T-helper 22 cell (primary cell): ENCODE results near the gene NTM.
"Not testable (repeated sequence)": the region's sequence is repeated elsewhere in the genome, so short reads cannot be mapped to it uniquely, and the experiment has no call there.

Experiments used
- DNase-seq: peaks from one replicate; pipeline ENCODE4 v3.0.0-alpha.2; 2020; ENCODE audit warnings: low read depth

NTM gene

DNA sequence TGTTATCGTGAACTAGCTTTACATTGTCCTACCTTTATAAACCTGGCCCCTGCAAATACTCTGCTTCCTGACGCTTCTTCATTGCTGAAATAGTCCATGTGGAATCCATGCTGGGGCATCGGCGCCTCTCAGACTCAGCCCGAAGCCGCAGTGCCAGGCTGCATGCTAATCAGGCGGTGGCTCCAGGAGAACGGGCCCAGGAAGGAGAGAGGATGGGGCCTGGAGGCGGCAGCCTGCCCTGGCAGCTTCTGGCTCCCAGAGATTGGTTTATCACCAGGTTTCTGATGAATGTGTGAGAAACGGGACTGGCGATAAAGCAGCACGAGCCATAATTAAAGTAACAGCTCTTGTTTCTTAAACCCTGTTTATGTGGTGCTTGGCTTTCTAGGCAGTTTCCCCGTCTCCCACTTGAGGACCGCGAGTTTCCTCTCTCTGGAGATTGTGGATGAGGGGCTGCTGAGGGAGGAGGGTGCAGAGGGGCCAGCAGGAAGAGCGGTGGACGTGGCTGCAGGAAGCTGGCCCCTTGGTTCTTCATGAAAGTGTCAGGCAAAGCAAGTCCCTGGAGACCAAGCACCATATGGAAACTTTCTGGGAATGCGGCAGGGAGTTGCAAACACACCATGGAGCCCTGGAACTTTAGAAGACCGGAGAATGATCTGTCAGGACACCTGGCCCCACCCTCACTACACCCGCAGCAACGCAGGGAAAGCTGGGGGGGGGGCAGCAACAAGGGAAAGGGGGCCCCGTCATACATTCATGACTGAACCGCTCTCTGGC lies 93.4 kb downstream of the NTM start:
- DNase-seq: no peak

DNA sequence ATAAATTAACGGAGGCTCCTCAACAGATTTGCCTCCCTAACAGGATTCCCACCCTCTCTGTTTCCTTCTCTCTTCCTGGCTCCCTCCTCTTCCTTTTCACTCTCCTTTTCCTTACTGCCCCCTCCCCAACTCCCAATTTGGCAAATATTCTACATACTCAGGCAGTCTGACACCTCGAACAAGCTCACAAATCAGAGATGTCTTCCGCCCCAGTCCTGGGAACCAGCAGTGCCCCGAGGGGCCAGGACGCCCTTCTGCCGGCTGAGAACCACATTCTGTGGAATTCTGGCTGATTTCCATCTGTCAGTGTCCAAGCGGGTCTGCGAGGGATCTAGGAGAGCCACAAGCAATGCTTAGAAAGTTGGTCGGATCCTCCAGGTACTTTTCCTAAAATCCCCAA lies 94.0 kb downstream of the NTM start:
- DNase-seq: no peak

DNA sequence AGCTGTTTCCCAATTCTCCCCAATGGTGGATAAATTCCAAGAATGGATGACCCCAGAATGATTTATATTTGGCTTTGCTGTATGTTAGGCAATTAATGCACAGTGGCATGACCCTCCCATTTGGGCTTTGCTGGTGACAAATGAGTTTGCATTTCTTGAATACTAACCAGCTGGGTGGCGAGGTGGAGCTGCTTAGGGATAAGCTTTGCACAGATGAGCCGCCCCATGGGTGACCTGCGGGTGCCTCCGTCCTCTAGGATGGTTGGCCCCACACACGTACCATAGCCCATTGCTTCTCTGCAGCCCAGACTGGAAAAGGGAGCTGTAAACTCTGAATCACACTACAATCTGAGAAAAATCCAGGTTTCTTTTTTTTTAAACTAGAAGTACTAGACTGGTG lies 94.6 kb downstream of the NTM start:
- no peak for DNase-seq

DNA sequence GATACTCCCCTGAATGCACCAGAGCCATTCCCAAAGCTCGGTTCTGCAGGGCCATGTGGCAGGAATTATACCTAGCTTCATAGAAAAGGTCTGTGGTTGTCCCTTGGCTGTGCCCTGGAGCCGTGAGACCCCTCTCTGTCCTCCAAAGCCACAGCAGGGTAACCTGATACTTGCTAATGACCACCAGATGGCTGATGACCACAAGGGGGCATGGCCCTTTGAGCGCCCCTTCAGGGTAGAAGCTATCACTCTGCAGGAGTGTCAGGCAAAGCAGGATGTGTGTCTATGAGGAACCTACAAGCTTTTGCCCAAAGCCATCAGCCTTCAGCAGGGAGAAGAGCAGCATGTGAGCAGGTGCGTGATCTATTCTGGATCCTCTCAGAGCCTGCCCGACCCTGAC lies 95.3 kb downstream of the NTM start:
- DNase-seq: no peak

DNA sequence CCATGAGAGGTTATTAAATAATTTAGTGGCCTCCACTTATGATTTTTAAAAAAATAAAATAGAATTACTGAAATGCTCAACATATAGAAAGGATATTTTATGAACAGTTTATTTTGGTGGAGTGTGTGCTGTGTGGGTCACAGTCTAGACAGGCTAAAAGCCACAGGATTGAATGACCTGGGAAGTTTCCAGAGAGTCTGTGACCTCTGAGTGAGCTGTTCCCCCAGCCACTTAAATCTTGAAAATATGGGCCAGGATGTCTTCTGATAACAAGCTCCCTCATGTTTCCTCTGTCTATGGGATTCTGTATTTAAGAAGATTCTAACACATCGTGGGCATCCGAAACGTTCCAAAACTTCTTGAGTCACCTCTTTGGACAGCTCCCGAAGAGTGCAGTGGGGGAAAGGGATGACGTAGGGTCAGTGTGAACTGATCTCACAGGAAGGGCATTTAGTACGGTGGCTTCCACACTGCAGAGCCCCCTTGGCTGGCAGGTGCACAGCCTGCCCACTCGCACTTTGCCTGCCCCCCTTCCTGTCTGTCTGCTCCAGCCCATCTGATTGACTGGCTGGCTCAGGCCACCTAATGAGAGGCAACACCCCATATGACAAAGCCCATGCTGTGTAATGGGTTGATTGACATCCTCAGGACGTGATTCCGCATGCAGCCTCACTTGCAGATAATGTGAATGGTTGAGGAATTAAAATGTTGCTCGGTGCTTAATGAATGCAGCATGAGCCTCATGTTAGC lies 97.4 kb downstream of the NTM start:
- no peak for DNase-seq

DNA sequence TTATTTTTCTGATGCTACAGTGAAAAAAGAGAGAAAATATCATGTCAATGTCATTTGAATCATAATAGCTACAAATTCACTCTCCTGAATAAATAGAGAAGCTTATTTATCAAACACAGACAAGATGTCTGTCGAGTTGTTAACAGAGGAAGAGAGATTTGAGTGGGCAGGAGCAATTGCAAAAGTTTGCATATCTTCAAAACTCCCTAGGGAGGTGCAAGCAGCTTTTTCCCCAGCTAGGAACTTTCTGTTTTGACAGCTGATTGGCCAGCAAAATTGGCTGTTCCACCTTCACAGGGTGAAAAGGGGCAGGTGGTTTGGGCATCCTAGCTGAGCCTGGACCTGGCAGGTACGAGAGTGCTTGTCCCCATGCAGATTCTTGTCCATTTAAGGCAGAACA lies 98.2 kb downstream of the NTM start:
- no peak for DNase-seq

DNA sequence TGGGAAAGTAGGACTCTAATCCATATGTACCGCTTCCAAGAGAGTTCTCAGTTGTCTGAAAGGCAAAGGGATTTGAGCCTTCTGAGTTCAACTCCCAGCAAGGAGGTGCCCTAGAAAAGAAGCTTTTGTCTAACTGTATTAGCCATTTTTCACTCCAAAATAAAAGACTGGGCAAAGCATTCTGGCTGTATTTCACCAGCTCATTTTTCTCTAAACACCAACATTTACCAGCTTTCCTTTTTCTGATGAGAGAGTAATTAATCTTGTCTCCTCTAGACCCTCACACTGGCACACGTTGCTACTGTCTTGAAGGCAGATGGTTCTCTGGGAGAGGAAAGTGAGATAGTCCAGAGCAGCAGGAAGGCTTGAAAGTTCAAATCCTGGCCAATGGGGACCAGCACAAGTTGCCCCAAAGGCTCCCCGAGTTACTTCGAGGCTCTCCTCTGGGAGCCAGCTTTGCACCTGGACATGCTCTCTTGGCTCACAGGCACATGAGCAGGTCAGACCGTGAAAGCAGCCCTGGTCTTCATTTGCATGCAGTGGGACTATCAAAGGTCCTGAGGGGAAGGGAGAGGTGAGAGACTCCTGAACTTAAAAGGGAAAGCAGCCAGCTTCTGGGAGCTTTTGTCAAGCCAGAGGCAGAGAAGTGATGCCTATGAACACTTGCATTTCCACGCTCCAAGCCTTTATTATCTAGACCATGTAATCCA lies 100.0 kb downstream of the NTM start:
- DNase-seq: no peak

DNA sequence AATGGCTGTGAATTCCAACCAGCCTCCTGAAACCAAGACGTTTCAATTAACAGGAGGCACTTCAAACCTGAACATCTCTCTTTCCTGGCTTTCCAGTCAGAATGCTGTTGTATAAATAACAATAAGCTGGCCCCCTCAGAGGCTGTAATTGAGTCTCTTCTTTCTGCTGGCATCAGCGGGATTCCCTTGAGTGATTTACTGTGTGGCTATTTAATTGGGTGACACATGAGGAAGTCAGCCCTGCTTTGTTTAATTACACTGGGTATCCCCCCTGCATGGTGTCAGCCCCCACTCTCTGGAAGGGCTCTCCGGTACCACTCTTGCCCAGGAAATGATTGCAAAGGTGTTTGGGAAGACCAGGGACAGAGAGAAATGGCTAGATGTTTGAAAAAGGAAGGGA lies 101.6 kb downstream of the NTM start:
- DNase-seq: no peak

DNA sequence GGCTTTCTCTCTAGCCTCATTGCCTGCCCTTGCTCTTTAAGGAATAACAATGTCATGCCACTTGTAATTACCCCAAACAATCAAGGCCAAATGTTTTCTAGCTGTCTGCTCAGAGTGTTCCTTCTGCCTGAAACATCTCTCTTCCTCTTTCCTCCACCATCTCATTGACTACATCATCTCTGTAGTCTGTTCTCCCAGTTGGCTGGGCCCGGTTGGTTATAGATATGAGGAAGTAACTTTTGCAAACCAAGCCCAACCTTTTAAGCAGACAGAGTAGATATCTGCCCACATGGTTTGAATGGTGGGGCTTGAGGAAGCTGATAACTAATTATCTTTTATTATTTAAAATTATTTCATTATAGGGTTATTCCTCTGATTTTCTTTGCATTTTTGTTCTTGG lies 104.5 kb downstream of the NTM start:
- DNase-seq: no peak

DNA sequence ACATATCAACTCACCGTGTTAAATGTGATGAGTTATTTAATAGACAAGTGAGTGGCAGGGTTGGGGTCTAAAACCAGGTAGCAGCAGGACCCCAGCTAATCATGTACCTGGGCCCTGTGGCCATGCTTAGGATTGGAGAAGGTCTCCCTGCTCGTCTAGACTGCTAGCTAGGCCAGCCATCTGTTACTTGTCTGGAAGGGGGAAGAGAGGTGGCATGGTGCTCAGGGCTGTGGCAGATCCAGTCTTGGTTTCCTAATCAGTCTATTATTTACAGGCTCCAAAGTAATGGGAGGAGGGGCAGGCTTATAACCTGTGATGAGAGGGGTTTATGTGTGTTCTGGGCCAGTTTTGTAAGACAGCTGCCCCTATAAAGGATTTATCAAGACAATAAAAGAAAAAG lies 105.9 kb downstream of the NTM start:
- DNase-seq: no peak

DNA sequence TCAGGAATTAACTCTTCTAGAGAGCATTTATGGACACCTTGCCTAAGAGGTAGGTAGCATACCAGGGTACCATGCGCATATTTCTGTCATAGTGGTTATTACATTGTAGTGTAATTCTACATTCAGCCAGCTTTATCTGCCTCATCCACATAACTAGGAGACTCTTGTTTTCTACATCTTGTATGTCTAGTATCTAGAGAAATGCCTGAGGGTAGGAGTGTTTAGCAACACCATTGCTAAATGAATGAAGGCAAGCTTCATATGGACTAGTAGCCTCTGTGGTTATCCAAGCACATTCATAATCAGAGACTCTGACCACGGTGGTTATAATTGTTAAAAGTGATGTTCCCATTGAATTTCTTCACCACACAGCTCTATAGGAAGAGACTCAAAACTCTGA lies 107.9 kb downstream of the NTM start:
- no peak for DNase-seq

DNA sequence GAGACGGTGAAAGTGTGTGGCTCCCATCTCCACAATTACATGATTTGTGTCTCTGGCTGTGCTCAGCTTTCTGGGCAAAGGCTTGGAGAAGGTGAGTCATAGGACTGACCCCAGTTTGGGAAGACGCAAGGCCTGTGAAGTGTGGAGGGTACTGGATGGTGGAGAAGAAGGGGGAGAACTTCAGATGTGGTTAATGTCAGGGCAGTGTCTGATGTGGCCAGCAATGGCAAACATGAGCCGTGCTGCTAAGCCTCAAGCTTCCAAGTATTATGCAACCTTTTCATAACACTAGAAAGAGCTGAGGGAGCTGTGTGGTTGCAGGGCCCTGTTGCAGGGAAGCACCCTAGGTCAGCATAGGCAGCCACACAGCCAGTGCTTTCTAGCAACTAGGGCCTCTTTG lies 110.9 kb downstream of the NTM start:
- DNase-seq: no peak

DNA sequence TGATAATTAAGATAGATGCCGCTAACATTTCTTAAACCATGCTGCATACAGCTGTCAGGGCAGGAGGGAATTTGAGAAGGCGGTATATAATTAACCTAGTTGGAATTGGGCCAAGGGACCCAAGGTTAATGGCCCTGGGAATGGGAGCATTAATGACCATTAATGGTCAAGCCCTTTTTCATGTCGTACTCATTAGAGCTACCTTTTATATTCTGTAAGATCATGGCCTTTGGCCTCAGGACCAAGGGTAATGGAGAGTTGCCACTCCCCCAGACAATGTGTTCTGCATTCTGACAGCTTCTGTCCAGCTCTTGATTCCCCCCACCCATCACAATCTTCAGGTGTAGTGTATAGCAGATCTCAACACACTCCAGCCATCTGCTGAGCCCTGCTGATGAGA lies 111.6 kb downstream of the NTM start:
- no peak for DNase-seq

DNA sequence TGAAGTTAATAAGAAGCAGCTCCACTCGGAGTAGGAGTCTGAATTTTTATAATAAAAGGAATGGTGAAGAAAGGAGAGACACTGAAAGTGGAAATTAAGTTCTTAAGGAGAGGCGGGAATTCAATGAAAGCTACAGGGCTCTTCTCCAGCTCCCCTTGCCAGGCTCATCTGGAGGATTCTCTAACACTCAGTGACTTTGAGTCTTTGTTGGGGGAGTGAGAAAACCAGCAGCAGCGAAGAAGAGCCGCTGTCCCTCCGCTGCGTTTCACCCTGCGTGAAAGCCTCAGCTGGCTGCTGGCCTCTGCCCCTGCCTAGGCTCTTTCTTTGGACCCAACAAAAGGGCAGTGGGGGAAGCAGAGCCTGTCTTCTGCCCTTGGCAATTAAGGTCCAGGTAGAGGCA lies 113.0 kb downstream of the NTM start:
- no peak for DNase-seq

DNA sequence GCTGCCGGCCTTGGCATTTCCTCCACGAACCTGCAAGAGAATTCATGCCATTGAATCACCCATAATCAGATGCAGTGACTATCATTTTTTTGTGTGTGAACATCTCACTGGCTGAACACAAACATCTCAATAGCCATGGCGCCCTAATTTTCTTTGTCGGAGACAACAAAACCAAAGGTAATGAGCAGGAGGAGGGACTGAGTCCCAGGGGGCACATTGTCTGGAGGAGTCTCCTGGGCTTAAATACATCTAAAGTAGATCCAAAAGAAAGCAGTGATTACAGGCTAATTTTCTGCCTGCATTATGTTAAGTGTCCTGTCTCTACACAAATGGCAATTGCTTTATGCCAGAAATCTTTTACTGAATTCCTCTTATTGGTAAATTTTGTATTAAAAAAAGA lies 113.5 kb downstream of the NTM start:
- DNase-seq: no peak

DNA sequence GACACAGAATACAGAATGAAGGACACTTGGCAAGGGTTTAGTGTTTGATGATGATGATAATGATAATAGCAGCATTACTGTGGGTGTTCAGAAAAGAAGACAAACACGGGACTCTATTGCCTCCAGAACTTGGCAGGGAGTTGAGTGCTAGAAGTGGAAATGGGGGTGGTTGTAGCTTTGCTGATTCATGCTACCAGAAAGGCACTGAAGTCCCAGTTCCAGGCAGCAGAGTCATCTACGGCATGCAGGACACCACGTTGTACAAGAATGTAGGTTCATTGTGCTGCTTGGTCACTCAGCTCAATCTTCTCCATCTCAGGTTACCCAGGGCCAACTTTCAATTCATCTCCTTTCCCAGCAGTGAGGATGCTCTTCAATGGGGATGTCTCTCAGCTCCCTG lies 115.7 kb downstream of the NTM start:
- DNase-seq: no peak

DNA sequence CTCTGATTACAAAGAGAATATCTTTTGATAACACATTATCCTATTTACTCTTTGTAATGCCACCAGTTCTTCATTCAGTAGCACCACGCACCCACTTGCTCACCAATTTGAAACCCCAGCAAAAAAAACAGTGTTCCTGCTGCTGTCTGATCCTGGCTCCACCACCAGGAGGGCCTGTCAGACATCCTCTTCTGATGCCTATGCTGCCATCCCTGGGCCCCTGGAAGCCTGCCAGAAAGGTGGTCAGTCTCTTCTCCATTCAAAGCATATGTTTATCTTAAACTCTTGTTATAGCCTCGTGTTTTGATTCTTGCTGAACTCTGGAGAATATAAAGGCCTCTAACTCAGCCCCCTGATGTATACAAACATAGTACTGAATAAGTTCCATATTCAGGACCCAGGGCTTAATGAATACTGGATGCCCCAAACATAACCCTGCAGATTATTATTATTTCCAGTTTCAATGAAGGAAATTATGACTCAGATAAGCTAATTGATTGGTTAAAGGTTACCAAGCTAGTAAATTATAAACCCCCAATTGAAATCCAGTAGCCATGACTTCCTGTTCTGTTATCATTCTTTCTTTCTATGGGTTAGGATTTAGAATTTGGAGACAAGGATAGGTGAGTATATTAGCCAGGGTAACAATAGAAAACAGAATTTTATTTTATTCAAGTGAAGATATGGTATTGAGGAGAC lies 116.7 kb downstream of the NTM start:
- DNase-seq: no peak

DNA sequence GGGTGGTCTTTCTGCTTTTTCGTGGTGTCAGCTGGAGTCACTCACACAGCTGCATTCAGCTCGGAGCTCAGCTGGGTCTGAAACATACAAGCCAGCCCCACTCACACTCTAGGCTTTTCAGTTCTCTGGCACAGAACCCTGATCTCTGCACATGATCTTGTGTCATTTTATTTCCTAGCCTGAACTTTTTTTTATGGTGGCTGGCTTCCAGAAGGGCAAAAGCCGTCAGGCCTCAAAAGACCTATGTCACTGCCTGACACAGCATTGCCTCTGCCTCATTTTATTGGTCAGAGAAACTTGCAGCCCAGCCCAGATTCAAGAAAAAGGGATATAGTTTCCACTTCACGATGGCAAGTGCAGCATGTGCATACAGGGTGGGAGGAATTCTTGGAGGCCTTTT lies 117.8 kb downstream of the NTM start:
- no peak for DNase-seq

DNA sequence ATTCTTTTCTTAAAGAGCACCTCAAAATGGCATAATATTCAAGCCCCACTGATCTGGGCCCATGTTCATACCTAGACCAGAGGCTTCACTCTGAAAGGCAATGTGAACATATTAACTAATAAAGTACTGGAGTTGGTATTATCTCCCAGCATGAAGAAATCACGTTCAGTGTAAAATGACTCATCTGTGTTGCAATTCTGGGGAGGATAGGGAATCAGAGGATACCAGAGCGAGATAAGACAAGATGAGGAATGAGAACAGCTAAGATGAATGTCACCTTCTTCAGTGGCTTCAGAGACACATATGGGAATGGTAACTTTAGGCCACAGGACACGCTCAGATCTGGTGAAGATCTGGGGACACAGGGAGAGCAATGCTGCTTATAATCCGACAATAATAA lies 121.1 kb downstream of the NTM start:
- no peak for DNase-seq

DNA sequence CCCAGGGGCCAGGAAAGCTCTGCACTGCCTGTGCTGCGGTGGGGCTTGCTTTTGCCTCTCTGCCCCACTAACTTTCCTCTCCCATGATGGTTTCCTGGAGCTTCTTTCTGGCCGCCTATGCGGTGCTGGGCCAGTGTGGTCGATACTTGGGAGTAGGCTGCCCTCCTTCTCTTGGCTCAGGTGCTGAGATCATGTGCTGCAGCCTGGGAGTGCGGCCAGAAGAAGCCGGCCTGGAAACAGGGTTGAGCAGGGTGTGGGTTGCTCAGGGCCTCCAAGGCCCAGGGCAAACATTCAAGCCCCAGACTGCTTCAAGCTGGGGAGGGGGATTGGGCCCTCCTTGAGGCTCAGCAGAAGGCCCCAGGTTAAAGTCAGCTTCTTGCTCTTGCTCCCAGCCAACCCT lies 125.0 kb downstream of the NTM start:
- DNase-seq: no peak

DNA sequence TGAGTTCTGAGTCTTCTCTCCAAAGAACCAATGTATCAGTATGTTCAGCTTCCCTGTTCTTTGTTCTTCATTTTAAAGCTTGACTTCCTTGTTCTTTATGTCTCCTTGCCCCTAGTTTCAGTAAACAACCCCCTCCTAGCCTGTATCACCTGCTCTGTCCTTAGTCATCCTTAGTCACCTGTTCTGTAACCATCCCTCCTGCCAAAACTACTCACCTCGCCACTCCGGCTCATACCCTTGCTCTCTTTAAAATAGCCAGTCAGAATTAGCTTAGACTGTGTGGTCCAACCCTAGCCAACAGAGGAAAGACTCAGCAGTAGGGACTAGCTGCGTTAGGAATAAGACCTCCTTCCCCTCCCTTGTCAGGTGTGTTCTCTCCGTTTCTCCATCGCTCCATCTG lies 127.3 kb downstream of the NTM start:
- not testable (repeated sequence) for DNase-seq

DNA sequence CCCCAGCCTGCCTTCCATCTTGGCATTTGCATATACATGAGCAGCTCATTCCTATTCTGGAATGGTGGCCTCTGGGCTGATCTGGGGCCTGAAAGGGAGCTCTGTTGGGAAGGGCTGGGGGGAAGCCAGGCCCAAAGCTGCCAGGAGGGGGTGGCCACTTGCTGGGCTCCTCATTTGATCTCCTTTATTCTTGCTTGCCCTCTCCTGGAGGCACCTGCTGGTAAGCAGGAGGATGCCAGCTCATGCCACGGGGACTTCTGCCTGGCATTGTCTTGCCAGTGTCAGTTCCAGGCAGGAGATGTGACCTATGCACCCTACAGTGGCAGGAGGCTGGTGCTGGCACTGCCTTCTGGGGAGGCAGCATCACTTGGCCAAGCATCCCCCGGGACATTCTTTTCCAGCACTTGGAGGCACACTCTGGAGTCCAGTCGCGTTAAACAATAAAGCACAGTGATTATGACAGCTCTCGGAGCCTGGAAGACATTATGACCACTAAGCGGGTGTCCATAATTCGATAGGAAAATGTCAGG lies 128.3 kb downstream of the NTM start:
- no peak for DNase-seq
